Colonic mucosa (tissue), 4 donors: ENCODE data around the gene ATP7A. TPM values are rescaled to one million over a fixed set of nuclear protein-coding genes. Genes with fewer than 3 reads are reported as not detected.
"Not testable (repeated sequence)": the region's sequence is repeated elsewhere in the genome, so short reads cannot be mapped to it uniquely, and the experiment has no call there.

ENCODE experiments used
- DNase-seq: peaks from one replicate; pipeline ENCODE4 v3.0.0-alpha.2; 2020
- H3K27ac ChIP-seq: fragments of 200-600 bp; one replicate; pipeline ENCODE4 v1.8.0; 2021
- H3K27me3 ChIP-seq: fragments of 200-600 bp; one replicate; pipeline ENCODE4 v1.8.0; 2021
- H3K36me3 ChIP-seq: fragments of 200-600 bp; one replicate; pipeline ENCODE4 v1.8.0; 2021
- H3K4me1 ChIP-seq: fragments of 200-600 bp; one replicate; pipeline ENCODE4 v1.8.0; 2021; ENCODE audit warnings: mild to moderate bottlenecking
- H3K4me3 ChIP-seq: fragments of 200-600 bp; one replicate; pipeline ENCODE4 v1.8.0; 2021
- H3K9ac ChIP-seq, 2 donors: one replicate each; pipeline ENCODE4 v1.7.0; 2013; ENCODE audit warnings: control low read depth in 2 of 2, low read depth in 2 of 2, low read length in 2 of 2
- H3K9me3 ChIP-seq: fragments of 200-600 bp; one replicate; pipeline ENCODE4 v1.8.0; 2021
- intact Hi-C: fragments of 100-400 bp; cut with DNase I; formaldehyde crosslinking; loops from one replicate; pipeline ENCODE4 v1.14.1; 2022
- total RNA-seq, 2 donors: library from RNA; stranded (reverse); fragmentation: NEBNext Ultra II Directional in 1 of 2; extraction: Animal tissue kit (Norgen Biotek cat#: 25700) in 1 of 2; gene quantifications; one replicate each; pipeline ENCODE4 v1.2.1, GENCODE V29; 2021
- TF ChIP-seq, protein P1 (sequence below): fragments of 200-600 bp; IDR thresholded peaks from one replicate; pipeline ENCODE4 v1.8.0; 2022; ENCODE audit warnings: antibody characterized with exemption, mild to moderate bottlenecking
- donor health status: healthy.
- donor health status: DM: no; HTN: no; CAD: no.
- donor health status: DM: no; HTN: no; CAD: no.

ATP7A gene
- total RNA-seq, 2 donors from 2014 or later = 8.3 to 11.8 TPM

DNA sequence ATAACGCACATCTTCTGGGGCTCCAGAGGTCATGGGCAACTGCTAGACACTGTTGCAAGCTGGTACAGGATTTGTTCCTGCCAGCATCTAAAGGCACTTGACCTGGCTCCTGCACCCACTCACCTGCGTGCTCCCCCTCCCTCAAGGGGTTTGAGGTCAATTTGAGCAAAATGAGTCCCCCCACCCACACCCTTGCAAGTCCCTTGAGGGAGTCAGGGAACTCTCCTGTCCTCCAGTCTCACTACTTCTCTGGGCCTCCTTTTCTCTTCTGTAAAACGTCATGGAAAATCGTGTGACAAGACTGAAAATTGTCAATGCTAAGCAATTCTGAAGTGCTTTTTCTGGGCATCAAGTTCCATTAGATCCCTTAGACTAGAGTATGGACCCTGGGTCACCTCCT lies 153.7 kb downstream of the ATP7A start:
- H3K36me3 ChIP-seq = no peaks in the 10 kb centered on the region
- no peaks in the 10 kb centered on the region for H3K4me1 ChIP-seq
- no peaks in the 10 kb centered on the region for H3K27me3 ChIP-seq
- H3K27ac ChIP-seq = no peak overlapping the region
- H3K9ac ChIP-seq = no peak overlapping the region
- TF ChIP-seq, protein P1, sequence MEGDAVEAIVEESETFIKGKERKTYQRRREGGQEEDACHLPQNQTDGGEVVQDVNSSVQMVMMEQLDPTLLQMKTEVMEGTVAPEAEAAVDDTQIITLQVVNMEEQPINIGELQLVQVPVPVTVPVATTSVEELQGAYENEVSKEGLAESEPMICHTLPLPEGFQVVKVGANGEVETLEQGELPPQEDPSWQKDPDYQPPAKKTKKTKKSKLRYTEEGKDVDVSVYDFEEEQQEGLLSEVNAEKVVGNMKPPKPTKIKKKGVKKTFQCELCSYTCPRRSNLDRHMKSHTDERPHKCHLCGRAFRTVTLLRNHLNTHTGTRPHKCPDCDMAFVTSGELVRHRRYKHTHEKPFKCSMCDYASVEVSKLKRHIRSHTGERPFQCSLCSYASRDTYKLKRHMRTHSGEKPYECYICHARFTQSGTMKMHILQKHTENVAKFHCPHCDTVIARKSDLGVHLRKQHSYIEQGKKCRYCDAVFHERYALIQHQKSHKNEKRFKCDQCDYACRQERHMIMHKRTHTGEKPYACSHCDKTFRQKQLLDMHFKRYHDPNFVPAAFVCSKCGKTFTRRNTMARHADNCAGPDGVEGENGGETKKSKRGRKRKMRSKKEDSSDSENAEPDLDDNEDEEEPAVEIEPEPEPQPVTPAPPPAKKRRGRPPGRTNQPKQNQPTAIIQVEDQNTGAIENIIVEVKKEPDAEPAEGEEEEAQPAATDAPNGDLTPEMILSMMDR = no peak
- no peaks in the 10 kb centered on the region for H3K9me3 ChIP-seq
- intact Hi-C loops = no loop called here
- H3K4me3 ChIP-seq = no peak overlapping the region
- no peak for DNase-seq

GRCh38 chrX:78064698-78065601 lies 154.5 kb downstream of the ATP7A start:
- H3K4me1 ChIP-seq, H3K27me3 ChIP-seq, H3K9me3 ChIP-seq, DNase-seq, intact Hi-C loops, H3K27ac ChIP-seq, H3K36me3 ChIP-seq, H3K4me3 ChIP-seq, H3K9ac ChIP-seq: not testable (repeated sequence)

DNA sequence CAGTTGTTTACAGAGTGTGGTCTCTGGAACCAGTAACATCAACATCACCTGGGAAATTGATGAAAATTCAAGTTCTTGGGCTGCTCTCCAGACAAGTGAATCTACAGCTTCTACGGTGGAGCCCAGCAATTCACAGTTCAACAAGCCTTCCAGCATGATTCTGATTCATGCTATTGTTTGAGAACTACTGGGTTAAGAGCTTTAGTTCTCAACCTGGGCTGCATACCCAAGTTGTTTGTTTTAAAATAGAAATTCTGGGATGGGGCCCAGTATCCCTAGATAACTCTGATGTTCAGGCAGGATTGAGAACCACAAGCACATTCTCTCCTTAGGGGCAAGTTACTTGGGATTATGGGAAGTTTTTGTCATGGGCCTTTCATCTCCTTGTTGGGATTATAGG lies 155.6 kb downstream of the ATP7A start:
- H3K9me3 ChIP-seq = no peaks in the 10 kb centered on the region
- H3K27me3 ChIP-seq = no peaks in the 10 kb centered on the region
- no peaks in the 10 kb centered on the region for H3K36me3 ChIP-seq
- no peak overlapping the region for H3K9ac ChIP-seq
- no peak overlapping the region for H3K27ac ChIP-seq
- no peak for DNase-seq
- TF ChIP-seq, protein P1 = no peak
- no peaks in the 10 kb centered on the region for H3K4me1 ChIP-seq
- intact Hi-C loops = no loop called here
- no peak overlapping the region for H3K4me3 ChIP-seq

- intact Hi-C loops = no loop called here
- Histone ChIP-seq H3K9ac (no peak overlapping the region), H3K9me3 (no peaks in the 10 kb centered on the region), H3K27ac (no peak overlapping the region), H3K27me3 (no peaks in the 10 kb centered on the region), H3K4me3 (no peak overlapping the region), H3K36me3 (no peaks in the 10 kb centered on the region), H3K4me1 (no peaks in the 10 kb centered on the region)
- TF ChIP-seq, protein P1 = no peak
- DNase-seq = no peak
These were observed 160.8 kb downstream of the ATP7A start for GRCh38 chrX:78071331-78071730.

DNA sequence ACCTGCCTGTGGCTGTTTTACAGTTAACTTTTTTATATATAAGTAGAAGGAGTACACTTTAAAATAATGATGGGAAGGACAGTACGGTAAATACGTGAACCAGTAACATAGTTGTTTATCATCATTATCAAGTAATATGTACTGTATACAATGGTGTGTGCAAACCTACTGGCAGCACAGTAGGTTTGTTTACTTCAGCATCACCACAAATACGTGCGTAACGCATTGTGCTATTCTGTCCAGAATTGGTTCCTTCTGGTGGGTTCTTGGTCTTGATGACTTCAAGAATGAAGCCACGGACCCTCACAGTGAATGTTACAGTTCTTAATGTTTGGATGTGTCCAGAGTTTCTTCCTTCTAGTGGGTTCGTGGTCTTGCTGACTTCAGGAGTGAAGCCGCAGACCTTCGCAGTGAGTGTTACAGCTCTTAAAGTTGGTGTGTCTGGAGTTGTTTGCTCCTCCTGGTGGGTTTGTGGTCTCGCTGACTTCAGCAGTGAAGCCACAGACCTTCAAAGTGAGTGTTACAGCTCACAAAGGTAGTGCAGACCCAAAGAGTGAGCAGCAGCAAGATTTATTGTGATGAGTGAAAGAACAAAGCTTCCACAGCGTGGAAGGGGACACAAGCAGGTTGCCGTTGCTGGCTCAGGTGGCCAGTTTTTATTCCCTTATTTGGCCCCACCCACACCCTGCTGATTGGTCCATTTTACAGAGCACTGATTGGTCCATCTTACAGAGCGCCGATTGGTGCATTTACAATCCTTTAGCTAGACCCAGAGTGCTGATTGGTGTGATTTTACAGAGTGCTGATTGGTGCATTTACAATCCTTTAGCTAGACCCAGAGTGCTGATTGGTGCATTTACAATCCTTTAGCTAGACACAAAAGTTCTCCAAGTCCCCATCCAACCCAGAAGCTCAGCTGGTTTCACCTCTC lies 162.9 kb downstream of the ATP7A start:
- H3K9me3 ChIP-seq, H3K36me3 ChIP-seq, H3K27me3 ChIP-seq, H3K9ac ChIP-seq, H3K27ac ChIP-seq, H3K4me1 ChIP-seq, DNase-seq, H3K4me3 ChIP-seq, intact Hi-C loops: not testable (repeated sequence)

- no peak overlapping the region for H3K4me3 ChIP-seq
- H3K27ac ChIP-seq = no peak overlapping the region
- H3K4me1 ChIP-seq = no peaks in the 10 kb centered on the region
- H3K9me3 ChIP-seq = no peaks in the 10 kb centered on the region
- intact Hi-C loops = no loop called here
- TF ChIP-seq, protein P1 = no peak
- H3K27me3 ChIP-seq = no peaks in the 10 kb centered on the region
- H3K9ac ChIP-seq = no peak overlapping the region
- H3K36me3 ChIP-seq = no peaks in the 10 kb centered on the region
- no peak for DNase-seq
These were observed 163.6 kb downstream of the ATP7A start for GRCh38 chrX:78074088-78074487.
